Stimulated activated CD8-positive, alpha-beta memory T cell treated with anti-CD3 and anti-CD28 coated beads, Interleukin-7, amount 100 ng/mL, for 4 hours (primary cell): Measurements from ENCODE around the gene COMMD7.
A peak's percentile ranks its signal among the peaks of the same experiment; 100 is the strongest.
"Not testable (repeated sequence)": the region's sequence is repeated elsewhere in the genome, so short reads cannot be mapped to it uniquely, and the experiment has no call there.

Experiments
- DNase-seq, 2 donors: peaks; one replicate each; pipeline ENCODE4 v3.0.0-alpha.2; 2020; ENCODE audit warnings: low read depth in 2 of 2

COMMD7 gene

DNA sequence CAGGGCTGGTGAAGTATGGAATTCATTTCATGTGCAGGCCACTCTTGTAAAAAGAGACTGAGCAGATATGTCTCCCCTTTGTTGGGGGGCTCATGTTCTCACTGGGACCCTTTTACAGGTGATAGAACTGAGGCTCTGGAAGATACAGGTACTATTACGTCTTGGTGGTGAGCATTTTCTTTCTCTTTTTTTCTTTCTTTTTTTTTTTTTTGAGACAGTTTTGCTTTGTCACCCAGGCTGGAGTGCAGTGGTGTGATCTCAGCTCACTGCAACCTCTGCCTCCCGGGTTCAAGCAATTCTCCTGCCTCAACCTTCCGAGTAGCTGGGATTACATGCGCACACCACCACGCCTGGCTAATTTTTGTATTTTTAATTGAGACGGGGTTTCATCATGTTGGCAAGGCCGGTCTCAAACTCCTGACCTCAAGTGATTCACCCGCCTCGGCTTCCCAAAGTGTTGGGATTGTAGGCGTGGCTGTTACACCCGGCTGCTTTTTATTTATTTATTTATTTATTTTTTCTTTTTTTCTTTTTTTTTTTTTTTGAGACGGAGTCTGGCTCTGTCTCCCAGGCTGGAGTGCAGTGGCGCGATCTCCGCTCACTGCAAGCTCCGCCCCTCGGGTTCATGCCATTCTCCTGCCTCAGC lies 22.1 kb upstream of the COMMD7 start:
- DNase-seq = not testable (repeated sequence)

- DNase-seq = no peak
Measured at GRCh38 chr20:32764005-32764960, 21.0 kb upstream of the COMMD7 start.

- no peak for DNase-seq
Measured at GRCh38 chr20:32763202-32764004, 20.1 kb upstream of the COMMD7 start.

GRCh38 chr20:32762754-32763201 lies 19.5 kb upstream of the COMMD7 start:
- DNase-seq = no peak

DNA sequence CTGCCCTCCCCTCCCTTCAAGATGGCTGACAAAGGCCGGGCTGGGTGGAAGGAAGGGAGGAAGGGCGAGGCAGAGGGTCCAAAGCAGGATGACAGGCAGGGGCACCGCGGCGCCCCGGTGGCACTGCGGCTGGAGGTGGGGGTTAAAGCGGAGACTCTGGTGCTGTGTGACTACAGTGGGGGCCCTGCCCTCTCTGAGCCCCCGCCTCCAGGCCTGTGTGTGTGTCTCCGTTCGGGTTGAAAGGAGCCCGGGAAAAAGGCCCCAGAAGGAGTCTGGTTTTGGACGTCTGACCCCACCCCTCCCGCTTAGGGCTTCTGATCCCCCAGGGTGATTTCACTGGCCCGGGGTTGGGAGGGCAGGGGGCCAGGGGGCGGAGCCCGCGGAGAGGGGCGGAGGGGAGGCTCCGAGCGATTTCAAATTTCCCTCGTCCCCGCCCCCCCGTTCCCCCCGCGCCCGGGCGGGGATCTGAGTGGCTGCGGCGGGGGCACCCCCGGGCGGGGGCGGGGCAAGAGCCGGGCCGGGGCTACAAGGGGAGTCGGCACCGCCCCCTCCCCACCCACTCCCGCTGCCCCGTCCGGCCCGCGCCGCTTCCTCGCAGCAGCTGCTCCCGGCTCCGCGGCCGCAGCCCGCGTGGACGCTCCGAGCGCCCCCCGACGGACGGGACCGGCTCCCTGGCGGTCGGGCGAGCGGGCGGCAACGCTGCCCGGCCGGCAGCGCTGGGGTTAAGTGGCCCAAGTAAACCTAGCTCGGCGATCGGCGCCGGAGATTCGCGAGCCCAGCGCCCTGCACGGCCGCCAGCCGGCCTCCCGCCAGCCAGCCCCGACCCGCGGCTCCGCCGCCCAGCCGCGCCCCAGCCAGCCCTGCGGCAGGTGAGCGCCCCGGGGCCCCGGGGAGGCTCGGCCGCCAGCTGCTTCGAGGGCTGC lies 18.8 kb upstream of the COMMD7 start, which contains the start of gene DNMT3B:
Gene DNMT3B, plus strand, starts transcription at position 555 of the 923 bp plus-strand sequence. CDS start 17,939 bp downstream, outside the sequence.
- DNase-seq = peak; percentile 39 to 72

- DNase-seq = no peak
Measured at GRCh38 chr20:32761417-32761830, 18.2 kb upstream of the COMMD7 start.

DNA sequence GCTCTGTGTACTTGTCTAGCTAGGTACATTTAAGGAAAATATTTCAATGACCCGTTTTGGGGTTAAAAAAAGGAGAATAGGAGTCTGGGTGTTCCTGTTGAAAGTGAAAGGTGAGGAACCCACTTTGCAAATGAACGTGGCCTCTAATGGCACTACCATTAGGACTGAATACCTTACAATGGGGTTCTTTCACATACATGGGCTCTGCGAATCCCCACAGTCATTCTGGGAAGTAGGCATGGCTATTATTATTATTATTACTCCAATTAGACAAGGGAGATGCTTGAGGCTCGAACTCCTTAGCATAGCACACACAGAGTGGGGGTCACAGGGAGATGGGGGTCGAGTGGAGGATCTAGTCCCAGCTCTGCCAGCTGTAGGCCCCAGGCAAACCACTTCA lies 12.9 kb upstream of the COMMD7 start:
- no peak for DNase-seq

DNA sequence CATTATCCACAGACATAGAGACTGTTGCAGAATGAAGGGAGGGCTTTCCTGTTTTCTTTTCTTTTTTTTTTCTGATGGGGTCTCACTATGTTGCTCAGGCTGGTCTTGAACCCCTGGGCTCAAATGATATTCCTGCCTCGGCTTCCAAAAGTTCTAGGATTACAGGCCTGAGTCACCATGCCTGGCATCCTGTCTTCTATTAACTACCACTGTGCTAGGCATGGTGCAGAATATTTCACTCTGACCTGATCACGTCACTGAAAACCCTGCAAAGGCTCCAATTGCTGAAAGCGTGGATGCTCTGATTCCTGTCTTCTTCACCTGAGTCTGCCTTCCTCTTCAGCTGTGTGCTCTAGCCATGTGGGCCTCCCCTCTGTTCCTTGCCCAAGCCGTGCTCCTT lies 10.5 kb upstream of the COMMD7 start:
- DNase-seq = no peak

- no peak for DNase-seq
Measured at GRCh38 chr20:32752458-32753250, 9.4 kb upstream of the COMMD7 start.

DNA sequence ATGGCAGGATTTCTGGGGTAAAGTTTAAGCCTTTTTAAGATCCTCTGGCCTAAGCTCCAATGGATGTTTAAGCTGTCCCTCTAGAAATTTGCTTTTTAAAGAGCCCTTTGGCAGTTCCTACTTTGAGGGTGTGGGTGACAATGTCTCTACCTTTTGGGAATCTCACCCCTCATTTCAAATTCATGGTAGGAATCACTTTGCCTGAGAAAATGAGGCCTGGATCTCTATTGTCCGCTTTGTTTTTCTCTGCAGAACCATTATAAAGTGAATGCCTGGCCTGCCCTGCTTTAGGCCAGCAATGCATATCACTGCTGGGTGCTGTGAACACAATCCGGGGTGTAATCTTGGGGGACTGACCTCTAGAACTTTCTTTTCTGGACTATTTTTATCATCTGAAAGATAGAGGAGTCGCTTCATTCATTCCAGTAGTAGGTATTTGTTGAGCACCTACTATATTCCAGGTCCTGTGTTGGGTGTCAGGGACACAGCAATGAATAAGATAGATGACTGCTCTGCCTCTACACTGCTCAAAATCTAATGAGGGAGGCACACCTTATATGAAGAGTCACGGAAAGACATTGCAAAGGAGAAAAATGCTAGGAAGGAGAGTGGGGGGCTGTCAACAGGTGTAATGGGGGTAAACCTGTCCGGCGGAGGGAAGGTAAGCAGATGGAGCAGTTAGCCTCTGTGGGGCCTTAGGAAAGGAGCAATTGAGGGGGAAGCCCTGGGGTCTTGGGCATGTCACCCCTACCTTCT lies 8.6 kb upstream of the COMMD7 start:
- no peak for DNase-seq

GRCh38 chr20:32751293-32751692 lies 8.0 kb upstream of the COMMD7 start:
- no peak for DNase-seq

DNA sequence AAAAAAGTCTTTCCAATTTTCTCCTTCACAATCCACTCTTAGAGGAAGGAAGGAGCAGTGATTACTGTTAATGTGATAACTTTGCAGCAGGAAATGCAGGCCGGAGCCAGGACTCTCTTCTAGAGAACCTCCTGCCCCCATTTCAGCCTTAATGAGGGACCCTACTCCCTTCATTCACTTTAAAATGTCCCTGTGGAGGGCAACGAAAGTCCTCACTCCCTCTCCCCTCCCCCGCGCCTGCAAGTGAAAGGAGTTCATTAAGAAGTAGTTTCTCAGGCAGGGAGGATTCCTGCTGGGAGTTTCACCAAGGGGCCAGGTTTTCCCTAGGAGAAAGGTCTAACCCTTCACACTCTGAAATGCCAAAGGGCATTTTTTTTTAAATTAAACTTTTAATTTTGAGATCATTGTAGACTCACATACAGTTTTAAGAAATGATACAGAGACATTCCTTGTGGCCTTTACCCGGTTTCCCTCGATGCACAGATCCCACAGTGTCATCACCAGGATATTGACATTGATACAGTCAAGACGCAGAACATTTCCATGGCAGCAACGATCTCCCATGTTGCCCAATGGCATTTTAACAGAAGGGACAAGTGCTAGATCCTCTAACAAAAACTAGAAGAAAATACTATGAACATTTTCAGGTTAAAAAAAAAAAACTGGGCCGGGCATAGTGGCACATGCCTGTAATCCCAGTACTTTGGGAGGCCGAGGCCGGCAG lies 6.8 kb upstream of the COMMD7 start:
- no peak for DNase-seq

GRCh38 chr20:32742322-32743236 lies 688 bp downstream of the COMMD7 start:
- DNase-seq = no peak

GRCh38 chr20:32741151-32741550 lies 2.1 kb downstream of the COMMD7 start:
- DNase-seq = no peak

DNA sequence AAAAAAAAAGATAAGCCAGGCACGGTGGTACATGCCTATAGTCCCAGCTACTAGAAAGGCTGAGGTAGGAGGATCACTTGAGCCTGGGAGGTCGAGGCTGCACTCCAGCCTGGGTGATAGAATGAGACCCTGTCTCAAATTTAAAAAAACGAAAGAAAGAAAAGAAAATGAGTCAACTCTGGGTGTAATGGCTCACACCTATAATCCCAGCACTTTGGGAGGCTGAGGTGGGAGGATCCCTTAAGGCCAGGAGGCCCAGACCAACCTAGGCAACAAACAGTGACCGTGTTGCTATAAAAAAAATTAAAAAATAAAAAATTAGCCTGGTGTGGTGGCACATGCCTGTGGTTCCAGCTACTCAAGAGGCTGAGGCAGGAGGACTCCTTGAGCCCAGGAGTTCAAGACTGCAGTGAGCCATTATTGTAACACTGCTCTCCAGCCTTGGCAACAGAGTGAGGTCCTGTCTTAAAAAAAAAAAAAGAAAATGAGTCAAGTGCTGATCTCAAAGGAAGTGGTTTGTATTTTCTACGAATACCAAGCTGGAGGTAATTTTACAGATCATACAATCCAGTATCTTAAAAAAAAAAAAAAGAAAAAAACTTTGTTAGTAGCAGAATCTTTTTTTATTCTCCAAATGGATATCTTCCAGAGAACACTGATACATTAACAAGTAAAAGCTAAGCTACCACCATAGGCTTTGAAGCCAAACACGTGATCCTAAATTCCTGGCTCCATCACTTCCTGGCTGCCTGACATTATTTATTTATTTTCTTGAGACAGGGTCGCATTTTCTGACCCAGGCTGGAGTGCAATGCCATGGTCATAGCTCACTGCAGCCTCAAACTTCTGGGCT lies 5.7 kb downstream of the COMMD7 start:
- DNase-seq = no peak

DNA sequence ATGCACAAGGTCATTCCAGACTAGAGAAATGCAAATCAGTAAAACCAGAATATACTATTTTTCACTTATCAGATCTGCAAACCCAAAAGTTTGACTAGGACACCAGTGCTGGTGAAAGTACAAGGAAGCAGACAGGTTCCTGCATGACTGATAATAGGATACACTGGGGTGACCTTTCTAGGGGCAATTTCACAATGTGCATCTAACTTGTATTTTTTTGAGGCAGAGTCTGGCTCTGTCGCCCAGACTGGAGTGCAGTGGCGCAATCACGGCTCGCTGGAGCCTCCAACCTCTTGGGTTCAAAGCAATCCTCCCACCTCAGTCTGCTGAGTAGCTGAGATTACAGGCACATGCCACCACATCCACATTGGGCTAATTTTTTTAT lies 11.4 kb downstream of the COMMD7 start:
- DNase-seq = no peak

DNA sequence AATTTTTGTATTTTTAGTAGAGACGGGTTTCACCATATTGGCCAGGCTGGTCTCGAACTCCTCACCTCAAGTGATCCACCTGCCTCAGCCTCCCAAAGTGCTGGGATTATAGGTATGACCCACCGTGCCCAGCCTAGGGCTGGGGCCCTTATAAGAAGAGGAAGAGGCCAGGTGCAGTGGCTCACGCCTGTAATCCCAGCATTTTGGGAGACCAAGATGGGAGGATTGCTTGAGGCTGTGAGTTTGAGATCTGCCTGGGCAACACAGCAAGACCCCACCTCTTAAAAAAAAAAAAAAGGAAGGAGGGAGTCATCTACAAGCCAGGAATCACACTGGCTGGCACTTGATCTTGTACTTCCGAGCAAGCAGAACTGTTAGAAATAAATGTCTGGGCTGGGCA lies 13.9 kb downstream of the COMMD7 start:
- DNase-seq = not testable (repeated sequence)
